Stimulated activated naive CD8-positive, alpha-beta T cell treated with anti-CD3 and anti-CD28 coated beads, Interleukin-15, Interleukin-2, amounts not matched to agents 100 ng/mL and 50 ng/mL, for 24 hours (primary cell): ENCODE measurements around the gene GNS.

Experiments used
- H3K27ac Mint-ChIP-seq: one replicate; pipeline ENCODE4 v1.8.0; 2021; ENCODE audit warnings: mild to moderate bottlenecking, mixed read lengths
- H3K27me3 Mint-ChIP-seq: one replicate; pipeline ENCODE4 v1.8.0; 2021; ENCODE audit warnings: mixed read lengths
- H3K36me3 Mint-ChIP-seq: one replicate; pipeline ENCODE4 v1.8.0; 2021; ENCODE audit warnings: low read depth, mixed read lengths
- H3K4me1 Mint-ChIP-seq: one replicate; pipeline ENCODE4 v1.8.0; 2021; ENCODE audit warnings: low read depth, mixed read lengths
- H3K4me3 Mint-ChIP-seq: one replicate; pipeline ENCODE4 v1.8.0; 2021; ENCODE audit warnings: mild to moderate bottlenecking, mixed read lengths
- H3K9me3 Mint-ChIP-seq: one replicate; pipeline ENCODE4 v1.8.0; 2021; ENCODE audit warnings: mixed read lengths

Gene GNS

DNA sequence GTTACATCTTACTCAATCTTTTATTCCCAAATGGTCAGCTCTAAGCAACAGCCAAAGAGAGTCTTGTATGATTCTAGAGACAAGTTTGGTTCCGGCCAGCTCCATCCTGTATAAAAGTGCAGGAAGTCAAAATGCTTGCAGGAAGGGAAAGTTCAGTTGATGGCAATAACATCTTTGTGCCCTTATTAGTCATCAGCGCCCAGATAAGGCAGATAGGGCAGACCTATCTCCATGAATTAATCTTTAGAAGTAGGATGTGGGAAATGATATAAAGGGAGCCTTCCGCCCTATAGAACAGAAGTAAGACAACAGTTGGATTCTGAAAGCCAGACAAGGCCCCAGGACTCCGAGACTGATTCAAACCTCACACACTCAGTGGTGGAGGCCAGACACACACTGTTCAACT lies 6.4 kb downstream of the GNS start:
- Mint-ChIP-seq H3K4me3 (no peak overlapping the region), H3K4me1 (peaks cover 38% of the 10 kb centered on the region), H3K27me3 (no peaks in the 10 kb centered on the region), H3K36me3 (peaks cover 28% of the 10 kb centered on the region), H3K9me3 (no peaks in the 10 kb centered on the region), H3K27ac (no peak overlapping the region)

DNA sequence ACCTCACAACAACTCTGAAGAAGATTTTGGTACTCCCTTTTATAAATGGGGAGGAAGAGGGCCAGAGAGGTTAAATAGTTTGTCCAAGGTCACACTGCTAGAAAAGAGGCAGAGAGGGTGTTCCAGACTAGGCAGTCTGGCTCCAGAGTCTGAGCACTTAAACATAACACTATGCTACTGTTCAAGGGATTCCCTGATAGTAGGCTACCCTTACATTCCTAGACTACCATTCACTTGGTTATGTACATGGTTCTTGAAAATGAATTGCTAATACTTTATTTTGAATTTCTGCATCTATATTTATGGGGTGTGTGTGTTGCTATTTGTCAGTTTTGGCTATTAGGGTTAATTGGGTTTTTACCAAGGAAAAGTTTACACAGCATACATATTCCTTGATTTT lies 7.2 kb downstream of the GNS start:
- peaks cover 28% of the 10 kb centered on the region for H3K36me3 Mint-ChIP-seq
- no peak overlapping the region for H3K4me3 Mint-ChIP-seq
- H3K27ac Mint-ChIP-seq, result no peak overlapping the region
- no peaks in the 10 kb centered on the region for H3K9me3 Mint-ChIP-seq
- peaks cover 30% of the 10 kb centered on the region for H3K4me1 Mint-ChIP-seq
- H3K27me3 Mint-ChIP-seq, result no peaks in the 10 kb centered on the region

DNA sequence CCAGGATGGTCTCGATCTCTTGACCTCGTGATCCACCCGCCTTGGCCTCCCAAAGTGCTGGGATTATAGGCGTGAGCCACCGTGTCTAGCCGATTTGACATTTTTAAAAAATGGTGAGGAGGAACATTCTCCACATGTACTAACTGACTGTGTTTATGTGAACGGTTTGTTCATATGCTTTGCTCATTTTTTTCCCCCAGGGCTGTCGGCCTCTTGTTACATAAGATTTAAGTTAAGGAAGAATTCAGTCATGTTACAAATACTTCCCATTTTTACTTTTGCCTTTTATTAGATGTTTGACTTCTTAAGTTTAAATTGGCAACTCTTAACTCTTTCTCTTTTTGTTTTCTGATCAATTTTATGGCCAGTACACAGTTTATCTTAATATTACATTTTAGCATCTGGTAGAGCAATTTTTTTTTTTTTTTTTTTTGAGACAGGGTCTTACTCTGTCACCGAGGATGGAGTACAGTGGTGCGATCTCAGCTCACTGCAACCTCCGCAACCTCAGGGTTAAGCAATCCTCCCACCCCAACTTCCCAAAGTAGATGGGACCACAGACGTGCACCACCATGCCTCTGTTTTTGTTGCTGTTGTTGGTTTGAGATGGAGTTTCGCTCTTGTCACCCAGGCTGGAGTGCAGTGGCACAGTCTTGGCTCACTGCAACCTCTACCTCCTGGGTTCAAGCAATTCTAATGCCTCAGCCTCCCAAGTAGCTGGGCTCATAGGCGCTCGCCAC lies 9.6 kb downstream of the GNS start:
- Mint-ChIP-seq H3K27ac (no peak overlapping the region), H3K4me1 (peaks cover 6% of the 10 kb centered on the region), H3K27me3 (no peaks in the 10 kb centered on the region), H3K9me3 (no peaks in the 10 kb centered on the region), H3K36me3 (peaks cover 34% of the 10 kb centered on the region), H3K4me3 (no peak overlapping the region)

DNA sequence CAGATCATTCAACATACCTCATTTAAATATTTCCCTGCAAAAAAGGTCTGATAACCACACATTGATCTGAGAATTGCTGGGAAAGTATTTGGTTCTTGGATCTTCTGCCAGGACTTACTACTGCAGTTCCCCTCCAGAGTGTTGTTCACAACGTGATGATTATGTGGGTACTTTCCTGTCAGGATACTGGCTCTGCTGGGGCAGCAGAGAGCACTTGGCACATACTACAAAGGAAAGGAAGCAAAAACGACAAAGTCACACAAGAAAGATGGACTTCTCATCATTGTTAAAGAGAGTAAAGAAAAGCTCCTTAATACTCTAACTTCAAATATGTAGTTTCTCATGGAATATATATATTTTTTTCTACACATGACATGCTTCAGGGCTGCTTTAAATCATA lies 11.5 kb downstream of the GNS start:
- H3K9me3 Mint-ChIP-seq, result no peaks in the 10 kb centered on the region
- no peak overlapping the region for H3K4me3 Mint-ChIP-seq
- peaks cover 48% of the 10 kb centered on the region for H3K36me3 Mint-ChIP-seq
- no peaks in the 10 kb centered on the region for H3K4me1 Mint-ChIP-seq
- H3K27ac Mint-ChIP-seq, result no peak overlapping the region
- H3K27me3 Mint-ChIP-seq, result no peaks in the 10 kb centered on the region

DNA sequence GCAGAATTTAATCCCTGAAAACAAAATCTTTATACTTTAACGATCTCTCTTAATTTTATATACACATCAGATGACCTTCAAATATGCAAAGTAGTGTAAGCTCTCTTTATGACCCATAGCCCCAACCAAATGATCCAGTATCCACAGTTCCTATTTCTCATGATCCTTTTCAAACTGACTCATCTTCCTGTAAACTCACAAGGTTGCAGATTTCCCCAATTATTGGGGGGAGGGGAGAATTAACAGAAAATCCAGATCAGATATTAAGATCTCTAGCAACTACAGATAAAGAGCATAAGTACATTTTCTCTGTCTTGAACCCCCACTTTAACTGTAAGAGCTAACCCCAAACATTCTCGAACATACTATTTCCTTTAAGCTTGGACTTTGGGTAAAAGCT lies 12.5 kb downstream of the GNS start:
- Mint-ChIP-seq H3K27ac (no peak overlapping the region), H3K36me3 (peaks cover 56% of the 10 kb centered on the region), H3K4me3 (no peak overlapping the region), H3K27me3 (no peaks in the 10 kb centered on the region), H3K4me1 (no peaks in the 10 kb centered on the region), H3K9me3 (no peaks in the 10 kb centered on the region)

DNA sequence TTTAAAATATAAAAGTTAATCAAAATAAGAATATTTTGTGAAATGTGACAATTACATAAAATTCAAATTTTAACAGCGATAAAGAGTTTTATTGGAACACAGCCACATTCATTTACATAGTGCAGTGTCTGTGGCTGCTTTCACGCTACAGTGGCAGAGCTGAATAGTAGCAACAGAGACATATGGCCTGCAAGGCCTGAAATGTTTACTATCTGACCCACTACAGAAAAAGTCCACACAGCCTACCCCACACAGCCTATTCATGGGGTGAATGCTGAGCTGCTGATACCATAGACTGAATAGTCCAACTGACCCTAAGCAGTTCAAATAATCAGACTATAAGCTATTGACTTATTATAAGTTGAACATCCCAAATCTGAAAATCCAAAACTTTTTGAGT lies 13.2 kb downstream of the GNS start:
- H3K27ac Mint-ChIP-seq, result no peak overlapping the region
- peaks cover 51% of the 10 kb centered on the region for H3K36me3 Mint-ChIP-seq
- no peaks in the 10 kb centered on the region for H3K4me1 Mint-ChIP-seq
- no peaks in the 10 kb centered on the region for H3K9me3 Mint-ChIP-seq
- no peaks in the 10 kb centered on the region for H3K27me3 Mint-ChIP-seq
- H3K4me3 Mint-ChIP-seq, result no peak overlapping the region

DNA sequence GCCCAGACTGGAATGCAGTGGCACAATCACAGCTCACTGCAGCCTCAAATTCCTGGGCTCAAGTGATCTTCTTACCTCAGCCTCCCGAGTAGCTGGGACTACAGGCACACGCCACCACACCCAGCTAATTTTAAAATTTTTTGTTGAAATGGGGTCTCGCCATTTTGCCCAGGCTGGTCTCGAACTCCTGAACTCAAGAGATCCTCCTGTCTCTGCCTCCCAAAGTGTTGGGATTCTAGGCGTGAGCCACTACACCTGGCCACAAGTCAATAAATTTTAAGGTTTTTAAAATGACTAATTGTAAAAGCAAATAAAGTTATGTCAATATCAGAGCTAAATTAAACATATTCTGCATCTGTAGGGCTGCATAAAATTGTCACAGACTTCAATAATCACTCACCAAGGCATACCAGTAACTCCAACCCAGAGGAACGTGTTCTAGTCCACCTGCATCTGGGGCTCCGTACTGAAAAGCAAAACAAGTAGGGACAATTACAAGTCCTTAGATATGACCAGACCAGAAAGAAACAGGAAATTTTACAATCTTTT lies 13.9 kb downstream of the GNS start:
- Mint-ChIP-seq H3K27me3 (no peaks in the 10 kb centered on the region), H3K4me3 (no peak overlapping the region), H3K36me3 (peaks cover 56% of the 10 kb centered on the region), H3K9me3 (no peaks in the 10 kb centered on the region), H3K27ac (no peak overlapping the region), H3K4me1 (no peaks in the 10 kb centered on the region)

DNA sequence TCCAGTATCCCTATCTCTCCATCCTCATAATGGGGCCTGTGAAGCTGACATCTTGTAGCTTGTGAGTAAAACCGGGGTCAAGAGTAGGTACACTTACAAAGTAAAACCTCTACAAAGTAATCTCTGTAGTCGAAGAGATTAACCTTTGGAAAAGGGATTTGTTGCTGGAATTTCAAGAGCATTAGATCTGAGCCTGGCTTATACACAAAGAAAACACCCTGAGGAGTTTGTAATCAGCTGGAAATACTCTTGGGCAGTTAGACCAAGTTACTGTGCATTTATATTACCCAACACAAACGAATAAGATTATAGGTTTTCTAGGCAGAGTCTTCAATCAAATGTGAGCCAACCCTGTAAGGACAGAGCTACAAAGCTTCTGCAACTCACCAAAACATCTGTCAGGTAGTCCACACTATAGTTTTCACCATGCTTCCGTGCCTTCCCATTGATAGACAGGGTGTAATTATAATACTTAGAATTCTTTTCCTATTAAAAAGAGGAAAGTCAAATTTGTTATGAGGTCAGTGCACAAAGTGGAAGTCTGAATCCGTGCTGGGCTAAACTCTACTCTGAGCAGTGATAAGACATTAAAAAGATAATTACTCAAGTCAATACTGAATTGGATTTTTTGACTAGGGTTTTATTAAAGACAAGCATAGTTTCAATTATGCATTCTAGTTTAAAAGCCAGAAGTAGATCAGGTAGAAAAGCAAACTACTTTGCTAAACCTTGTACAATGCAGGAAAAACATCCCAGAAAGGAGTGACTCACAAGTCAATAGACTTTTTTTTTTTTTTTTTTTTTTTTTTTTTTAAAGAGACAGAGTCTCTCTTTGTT lies 14.6 kb downstream of the GNS start:
- H3K4me1 Mint-ChIP-seq, result no peaks in the 10 kb centered on the region
- no peaks in the 10 kb centered on the region for H3K27me3 Mint-ChIP-seq
- H3K4me3 Mint-ChIP-seq, result no peak overlapping the region
- H3K9me3 Mint-ChIP-seq, result no peaks in the 10 kb centered on the region
- peaks cover 61% of the 10 kb centered on the region for H3K36me3 Mint-ChIP-seq
- no peak overlapping the region for H3K27ac Mint-ChIP-seq

DNA sequence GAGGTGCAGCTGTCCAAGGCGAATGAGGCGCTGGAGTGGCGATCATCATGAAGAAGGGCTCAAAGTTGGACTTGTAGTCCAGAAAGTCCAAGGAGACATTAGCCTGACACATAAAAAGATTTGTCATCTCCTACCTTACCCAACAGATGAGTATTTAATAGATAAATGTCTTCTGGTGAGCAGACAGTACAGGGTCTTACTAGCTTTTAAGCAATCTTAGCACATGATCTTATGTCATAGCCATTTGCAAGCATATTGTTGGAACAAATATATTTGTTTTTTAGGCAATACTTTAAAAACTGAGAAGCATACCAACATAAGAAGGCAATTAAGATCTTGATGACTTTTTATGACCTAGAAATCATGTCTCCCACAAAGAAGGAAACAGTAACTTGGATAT lies 16.0 kb downstream of the GNS start:
- H3K27me3 Mint-ChIP-seq, result no peaks in the 10 kb centered on the region
- H3K9me3 Mint-ChIP-seq, result no peaks in the 10 kb centered on the region
- H3K4me1 Mint-ChIP-seq, result no peaks in the 10 kb centered on the region
- no peak overlapping the region for H3K4me3 Mint-ChIP-seq
- H3K36me3 Mint-ChIP-seq, result peaks cover 67% of the 10 kb centered on the region
- no peak overlapping the region for H3K27ac Mint-ChIP-seq

DNA sequence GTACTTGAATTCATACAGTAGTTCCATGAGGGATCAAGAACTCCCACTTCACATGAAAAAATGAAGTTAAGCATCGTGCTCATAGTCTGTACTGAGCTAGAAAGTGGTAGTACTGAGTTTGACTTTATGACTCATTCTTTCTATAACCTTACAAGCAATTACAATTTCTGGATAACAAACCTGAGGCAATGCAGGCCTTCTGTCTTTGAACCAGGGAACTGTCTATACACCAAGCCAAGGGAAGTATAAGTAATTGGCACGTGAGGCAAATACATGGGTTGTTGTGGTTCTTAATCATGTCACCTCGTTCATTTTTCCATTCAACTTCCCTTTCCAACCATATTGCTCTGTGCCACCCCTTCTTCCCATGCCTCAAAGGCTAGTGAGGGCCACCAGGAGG lies 16.8 kb downstream of the GNS start:
- H3K4me3 Mint-ChIP-seq, result no peak overlapping the region
- no peaks in the 10 kb centered on the region for H3K27me3 Mint-ChIP-seq
- H3K36me3 Mint-ChIP-seq, result peaks cover 72% of the 10 kb centered on the region
- peaks cover 4% of the 10 kb centered on the region for H3K4me1 Mint-ChIP-seq
- H3K9me3 Mint-ChIP-seq, result no peaks in the 10 kb centered on the region
- no peak overlapping the region for H3K27ac Mint-ChIP-seq

DNA sequence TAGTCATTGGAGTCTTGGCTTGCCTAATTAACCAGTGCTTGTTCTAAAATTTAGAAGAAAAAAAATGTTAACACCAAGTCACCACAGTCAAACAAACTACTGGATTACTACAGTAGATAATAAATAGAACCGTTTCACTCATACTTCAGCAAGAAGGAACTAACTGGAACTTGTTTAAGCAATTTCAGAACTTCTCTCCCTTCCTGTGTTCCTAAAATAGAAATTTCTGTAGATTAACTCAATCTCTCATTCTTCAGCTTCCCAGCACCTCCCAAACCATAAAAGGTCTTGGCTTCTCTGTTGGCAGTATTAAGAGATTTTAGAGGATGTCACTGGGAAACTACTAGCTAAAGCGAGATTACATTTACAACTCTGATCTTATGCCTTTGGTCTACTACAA lies 18.6 kb downstream of the GNS start:
- Mint-ChIP-seq H3K9me3 (no peaks in the 10 kb centered on the region), H3K4me1 (peaks cover 7% of the 10 kb centered on the region), H3K27me3 (no peaks in the 10 kb centered on the region), H3K4me3 (no peak overlapping the region), H3K27ac (no peak overlapping the region), H3K36me3 (peaks cover 80% of the 10 kb centered on the region)

DNA sequence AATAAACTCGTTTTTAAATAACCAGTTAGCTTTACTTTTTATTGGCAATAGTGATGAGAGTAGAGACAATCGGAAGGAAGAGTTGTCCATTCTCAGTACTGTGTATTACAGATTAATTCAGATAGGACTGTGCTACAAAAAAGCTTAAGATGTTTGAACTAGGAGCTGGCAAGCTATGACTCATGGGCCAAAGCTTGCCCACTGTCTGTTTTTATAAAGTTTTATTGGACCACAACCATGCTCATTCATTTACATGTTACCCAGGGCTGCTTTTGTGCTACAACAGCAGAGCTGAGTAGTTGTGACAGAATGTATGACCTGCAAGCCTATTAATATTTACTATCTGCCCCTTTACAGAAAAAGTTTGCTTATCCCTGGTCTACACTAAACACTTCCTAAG lies 19.4 kb downstream of the GNS start:
- Mint-ChIP-seq H3K36me3 (peaks cover 75% of the 10 kb centered on the region), H3K27ac (no peak overlapping the region), H3K9me3 (no peaks in the 10 kb centered on the region), H3K4me3 (no peak overlapping the region), H3K4me1 (peaks cover 7% of the 10 kb centered on the region), H3K27me3 (no peaks in the 10 kb centered on the region)

DNA sequence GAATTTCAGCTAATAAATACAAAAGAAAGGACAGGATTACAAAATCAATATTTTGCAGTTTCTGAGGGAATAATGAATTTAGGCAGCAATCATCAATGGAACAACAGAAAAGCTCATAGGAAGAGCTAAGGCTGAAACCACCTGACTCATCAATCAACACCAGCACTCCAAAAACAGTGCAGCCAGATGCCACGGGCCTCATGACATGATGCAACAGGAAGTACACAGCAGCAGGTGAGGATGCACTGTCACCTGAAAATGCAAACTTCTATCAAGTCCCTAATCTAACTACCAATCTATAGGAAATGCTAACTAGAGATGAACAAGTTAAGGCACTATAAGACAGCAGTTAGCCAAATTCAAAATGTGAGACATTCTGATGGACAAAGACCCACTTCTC lies 21.7 kb downstream of the GNS start:
- Mint-ChIP-seq H3K27me3 (no peaks in the 10 kb centered on the region), H3K4me1 (peaks cover 7% of the 10 kb centered on the region), H3K36me3 (peaks cover 70% of the 10 kb centered on the region), H3K4me3 (no peak overlapping the region), H3K27ac (peak overlapping the region; percentile 18), H3K9me3 (no peaks in the 10 kb centered on the region)

DNA sequence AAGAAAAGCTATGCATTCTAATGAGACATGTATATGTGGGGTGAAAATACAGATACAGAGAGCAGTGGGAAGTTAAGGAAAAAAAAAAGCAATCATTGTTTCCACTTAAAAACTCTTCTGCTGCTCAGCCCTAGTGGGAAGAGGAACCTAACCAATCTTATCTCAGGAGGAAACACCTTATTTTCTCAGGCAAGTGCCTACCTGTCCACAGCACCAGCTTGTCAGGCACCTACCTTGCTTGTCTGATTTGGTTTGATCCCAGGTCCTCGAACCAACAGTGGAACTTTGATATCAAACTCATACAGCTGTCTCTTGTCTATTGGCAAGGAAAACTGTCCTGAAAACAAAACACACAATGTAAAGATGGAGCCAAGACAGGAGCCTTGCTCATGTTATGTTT lies 22.4 kb downstream of the GNS start:
- H3K27me3 Mint-ChIP-seq, result no peaks in the 10 kb centered on the region
- H3K4me1 Mint-ChIP-seq, result peaks cover 7% of the 10 kb centered on the region
- peaks cover 64% of the 10 kb centered on the region for H3K36me3 Mint-ChIP-seq
- no peak overlapping the region for H3K27ac Mint-ChIP-seq
- no peaks in the 10 kb centered on the region for H3K9me3 Mint-ChIP-seq
- no peak overlapping the region for H3K4me3 Mint-ChIP-seq

DNA sequence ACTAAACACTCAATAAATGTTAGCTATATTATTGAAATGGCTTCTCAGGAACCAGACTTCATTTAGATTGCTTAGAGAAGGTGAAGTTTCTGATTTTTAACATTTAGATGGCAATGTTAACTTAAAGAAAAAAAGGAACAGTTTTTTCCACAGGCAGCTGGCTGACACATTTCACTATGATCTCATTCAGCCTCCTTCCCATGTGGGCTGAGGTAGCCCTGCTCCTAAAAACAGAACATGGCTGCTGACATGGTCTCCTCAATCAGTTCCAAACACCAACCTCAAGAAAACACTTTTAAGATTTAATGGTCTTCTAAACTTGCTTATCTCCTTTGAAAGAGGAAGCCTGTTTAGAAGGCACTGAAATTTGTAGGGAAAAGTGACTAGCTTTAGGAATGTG lies 23.8 kb downstream of the GNS start:
- Mint-ChIP-seq H3K36me3 (peaks cover 70% of the 10 kb centered on the region), H3K9me3 (no peaks in the 10 kb centered on the region), H3K27me3 (no peaks in the 10 kb centered on the region), H3K27ac (no peak overlapping the region), H3K4me1 (peaks cover 19% of the 10 kb centered on the region), H3K4me3 (no peak overlapping the region)
